ENCODE results near the gene ZNF33B.

- TF ChIP-seq CTCF (IDR thresholded peaks at IDR 0.05) (no peak), POLR2A (IDR thresholded peaks at IDR 0.05) (no peak), POLR2AphosphoS5 (IDR thresholded peaks at IDR 0.05; ENCODE audit: insufficient read depth in 1 of 2, low read depth in 1 of 2) (no peak)
These were observed 28.5 kb downstream of the ZNF33B start for GRCh38 chr10:42609872-42610271.
